ENCODE measurements around the gene ARHGAP26. TPM values are rescaled to one million over a fixed set of nuclear protein-coding genes. Genes with fewer than 3 reads are reported as not detected.

The ARHGAP26 gene
- total and polyA plus RNA-seq, 2 experiments from 2014 or later = 9.5 to 16.8 TPM

DNA sequence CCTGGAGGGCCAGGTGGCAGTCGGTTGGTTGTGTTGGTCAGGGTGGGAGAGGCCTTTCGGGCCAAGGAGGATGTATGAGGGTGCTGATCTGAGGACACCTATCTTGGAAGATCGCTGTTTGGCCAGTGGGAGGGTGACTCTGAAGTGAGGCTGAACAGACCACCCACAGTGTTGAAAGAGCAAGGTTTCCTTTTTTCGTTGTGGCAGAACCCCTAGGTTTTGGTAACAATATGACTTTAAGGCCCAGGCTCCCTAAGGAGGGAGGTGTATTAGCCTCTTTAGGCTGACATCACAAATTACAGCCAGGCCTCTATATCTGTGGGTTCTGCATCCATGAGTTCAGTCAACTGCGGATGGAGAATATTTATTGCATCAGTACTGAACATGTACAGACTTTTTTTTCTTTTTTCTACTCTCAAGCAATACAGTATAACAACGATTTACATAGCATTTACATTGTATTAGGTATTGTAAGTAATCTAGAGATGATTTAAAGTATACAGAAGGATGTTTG, 86.1 kb downstream of the ARHGAP26 start (continued):
- TF ChIP-seq, protein P1, sequence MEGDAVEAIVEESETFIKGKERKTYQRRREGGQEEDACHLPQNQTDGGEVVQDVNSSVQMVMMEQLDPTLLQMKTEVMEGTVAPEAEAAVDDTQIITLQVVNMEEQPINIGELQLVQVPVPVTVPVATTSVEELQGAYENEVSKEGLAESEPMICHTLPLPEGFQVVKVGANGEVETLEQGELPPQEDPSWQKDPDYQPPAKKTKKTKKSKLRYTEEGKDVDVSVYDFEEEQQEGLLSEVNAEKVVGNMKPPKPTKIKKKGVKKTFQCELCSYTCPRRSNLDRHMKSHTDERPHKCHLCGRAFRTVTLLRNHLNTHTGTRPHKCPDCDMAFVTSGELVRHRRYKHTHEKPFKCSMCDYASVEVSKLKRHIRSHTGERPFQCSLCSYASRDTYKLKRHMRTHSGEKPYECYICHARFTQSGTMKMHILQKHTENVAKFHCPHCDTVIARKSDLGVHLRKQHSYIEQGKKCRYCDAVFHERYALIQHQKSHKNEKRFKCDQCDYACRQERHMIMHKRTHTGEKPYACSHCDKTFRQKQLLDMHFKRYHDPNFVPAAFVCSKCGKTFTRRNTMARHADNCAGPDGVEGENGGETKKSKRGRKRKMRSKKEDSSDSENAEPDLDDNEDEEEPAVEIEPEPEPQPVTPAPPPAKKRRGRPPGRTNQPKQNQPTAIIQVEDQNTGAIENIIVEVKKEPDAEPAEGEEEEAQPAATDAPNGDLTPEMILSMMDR (conservative IDR thresholded peaks at IDR 0.05; ENCODE audit: low read depth in 2 of 2) = no peak
- TF ChIP-seq ZNF114 (CRISPR knock-in tag; IDR thresholded peaks at IDR 0.05) = no peak
- TF ChIP-seq STAT1 (IDR thresholded peaks at IDR 0.05; ENCODE audit: unreplicated experiment) = no peak

DNA sequence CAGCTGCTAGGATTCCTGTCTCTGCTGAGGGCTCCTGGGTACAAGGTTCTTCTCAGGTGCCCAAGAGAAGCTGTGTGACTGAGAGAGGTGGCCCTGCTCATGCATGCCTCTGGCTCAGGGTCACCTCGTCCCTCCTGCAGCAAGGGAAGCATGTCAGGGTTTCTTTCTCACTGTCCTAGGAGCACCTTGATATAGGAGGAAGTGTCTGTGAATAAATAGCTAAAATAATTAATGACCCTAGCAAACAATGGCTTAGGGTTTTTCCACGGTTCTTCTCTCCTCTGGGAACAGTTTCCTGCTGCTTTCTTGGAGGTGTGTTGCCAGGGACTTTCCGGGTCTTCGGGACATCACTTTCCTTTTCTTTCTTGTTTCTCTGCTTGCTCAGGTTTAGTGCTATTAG, 87.2 kb downstream of the ARHGAP26 start:
- 0 out of 2 replicates have a peak overlapping the region, but pooled peaks have one; percentile 32 for H3K27ac ChIP-seq (ENCODE audit: low read depth)
- H2AFZ ChIP-seq = no peak overlapping the region
- H3K36me3 ChIP-seq (ENCODE audit: insufficient read depth) = no peaks in the 10 kb centered on the region
- peaks cover 24% of the 10 kb centered on the region for H3K4me1 ChIP-seq (ENCODE audit: insufficient read depth)
- Mint-ChIP-seq H3K27ac (no peak overlapping the region), H3K27me3 (ENCODE audit: insufficient read depth, low read depth, poor library complexity) (peaks cover 6% of the 10 kb centered on the region), H3K9me3 (no peaks in the 10 kb centered on the region), H3K4me3 (no peak overlapping the region), H3K36me3 (ENCODE audit: low read depth) (no peaks in the 10 kb centered on the region), H3K4me1 (peaks cover 42% of the 10 kb centered on the region)
- no peaks in the 10 kb centered on the region for H3K27me3 ChIP-seq (ENCODE audit: insufficient read depth)
- H3K9me2 ChIP-seq (ENCODE audit: insufficient read depth) = peaks cover 5% of the 10 kb centered on the region
- ATAC-seq (peak; percentile 28; the same call in 2 of the 3 replicates), DNase-seq (ENCODE audit: low spot score) (no peak)
- no peak overlapping the region for H3K4me3 ChIP-seq
- 0 out of 2 replicates have a peak, but pooled peaks cover 4% of the 10 kb centered on the region for H3F3A ChIP-seq (replicated peaks; ENCODE audit: low read depth)
- peaks cover 55% of the 10 kb centered on the region for H3K79me2 ChIP-seq (replicated peaks; ENCODE audit: insufficient read depth)
- no peaks in the 10 kb centered on the region for H4K20me1 ChIP-seq (replicated peaks; ENCODE audit: insufficient read depth)
- peak overlapping the region; percentile 57 for H3K4me2 ChIP-seq
- TF ChIP-seq, protein P2, sequence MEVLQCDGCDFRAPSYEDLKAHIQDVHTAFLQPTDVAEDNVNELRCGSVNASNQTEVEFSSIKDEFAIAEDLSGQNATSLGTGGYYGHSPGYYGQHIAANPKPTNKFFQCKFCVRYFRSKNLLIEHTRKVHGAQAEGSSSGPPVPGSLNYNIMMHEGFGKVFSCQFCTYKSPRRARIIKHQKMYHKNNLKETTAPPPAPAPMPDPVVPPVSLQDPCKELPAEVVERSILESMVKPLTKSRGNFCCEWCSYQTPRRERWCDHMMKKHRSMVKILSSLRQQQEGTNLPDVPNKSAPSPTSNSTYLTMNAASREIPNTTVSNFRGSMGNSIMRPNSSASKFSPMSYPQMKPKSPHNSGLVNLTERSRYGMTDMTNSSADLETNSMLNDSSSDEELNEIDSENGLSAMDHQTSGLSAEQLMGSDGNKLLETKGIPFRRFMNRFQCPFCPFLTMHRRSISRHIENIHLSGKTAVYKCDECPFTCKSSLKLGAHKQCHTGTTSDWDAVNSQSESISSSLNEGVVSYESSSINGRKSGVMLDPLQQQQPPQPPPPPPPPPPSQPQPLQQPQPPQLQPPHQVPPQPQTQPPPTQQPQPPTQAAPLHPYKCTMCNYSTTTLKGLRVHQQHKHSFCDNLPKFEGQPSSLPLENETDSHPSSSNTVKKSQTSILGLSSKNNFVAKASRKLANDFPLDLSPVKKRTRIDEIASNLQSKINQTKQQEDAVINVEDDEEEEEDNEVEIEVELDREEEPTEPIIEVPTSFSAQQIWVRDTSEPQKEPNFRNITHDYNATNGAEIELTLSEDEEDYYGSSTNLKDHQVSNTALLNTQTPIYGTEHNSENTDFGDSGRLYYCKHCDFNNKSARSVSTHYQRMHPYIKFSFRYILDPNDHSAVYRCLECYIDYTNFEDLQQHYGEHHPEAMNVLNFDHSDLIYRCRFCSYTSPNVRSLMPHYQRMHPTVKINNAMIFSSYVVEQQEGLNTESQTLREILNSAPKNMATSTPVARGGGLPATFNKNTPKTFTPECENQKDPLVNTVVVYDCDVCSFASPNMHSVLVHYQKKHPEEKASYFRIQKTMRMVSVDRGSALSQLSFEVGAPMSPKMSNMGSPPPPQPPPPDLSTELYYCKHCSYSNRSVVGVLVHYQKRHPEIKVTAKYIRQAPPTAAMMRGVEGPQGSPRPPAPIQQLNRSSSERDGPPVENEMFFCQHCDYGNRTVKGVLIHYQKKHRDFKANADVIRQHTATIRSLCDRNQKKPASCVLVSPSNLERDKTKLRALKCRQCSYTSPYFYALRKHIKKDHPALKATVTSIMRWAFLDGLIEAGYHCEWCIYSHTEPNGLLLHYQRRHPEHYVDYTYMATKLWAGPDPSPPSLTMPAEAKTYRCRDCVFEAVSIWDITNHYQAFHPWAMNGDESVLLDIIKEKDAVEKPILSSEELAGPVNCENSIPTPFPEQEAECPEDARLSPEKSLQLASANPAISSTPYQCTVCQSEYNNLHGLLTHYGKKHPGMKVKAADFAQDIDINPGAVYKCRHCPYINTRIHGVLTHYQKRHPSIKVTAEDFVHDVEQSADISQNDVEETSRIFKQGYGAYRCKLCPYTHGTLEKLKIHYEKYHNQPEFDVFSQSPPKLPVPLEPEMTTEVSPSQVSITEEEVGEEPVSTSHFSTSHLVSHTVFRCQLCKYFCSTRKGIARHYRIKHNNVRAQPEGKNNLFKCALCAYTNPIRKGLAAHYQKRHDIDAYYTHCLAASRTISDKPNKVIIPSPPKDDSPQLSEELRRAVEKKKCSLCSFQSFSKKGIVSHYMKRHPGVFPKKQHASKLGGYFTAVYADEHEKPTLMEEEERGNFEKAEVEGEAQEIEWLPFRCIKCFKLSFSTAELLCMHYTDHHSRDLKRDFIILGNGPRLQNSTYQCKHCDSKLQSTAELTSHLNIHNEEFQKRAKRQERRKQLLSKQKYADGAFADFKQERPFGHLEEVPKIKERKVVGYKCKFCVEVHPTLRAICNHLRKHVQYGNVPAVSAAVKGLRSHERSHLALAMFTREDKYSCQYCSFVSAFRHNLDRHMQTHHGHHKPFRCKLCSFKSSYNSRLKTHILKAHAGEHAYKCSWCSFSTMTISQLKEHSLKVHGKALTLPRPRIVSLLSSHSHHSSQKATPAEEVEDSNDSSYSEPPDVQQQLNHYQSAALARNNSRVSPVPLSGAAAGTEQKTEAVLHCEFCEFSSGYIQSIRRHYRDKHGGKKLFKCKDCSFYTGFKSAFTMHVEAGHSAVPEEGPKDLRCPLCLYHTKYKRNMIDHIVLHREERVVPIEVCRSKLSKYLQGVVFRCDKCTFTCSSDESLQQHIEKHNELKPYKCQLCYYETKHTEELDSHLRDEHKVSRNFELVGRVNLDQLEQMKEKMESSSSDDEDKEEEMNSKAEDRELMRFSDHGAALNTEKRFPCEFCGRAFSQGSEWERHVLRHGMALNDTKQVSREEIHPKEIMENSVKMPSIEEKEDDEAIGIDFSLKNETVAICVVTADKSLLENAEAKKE (CRISPR knock-in tag; IDR thresholded peaks at IDR 0.05) = no peak
- TF ChIP-seq POLR2AphosphoS5 (IDR thresholded peaks at IDR 0.05; ENCODE audit: low read depth) = no peak
- TF ChIP-seq NANOG (IDR thresholded peaks at IDR 0.05; ENCODE audit: borderline replicate concordance) = no peak
- TF ChIP-seq, protein P3, sequence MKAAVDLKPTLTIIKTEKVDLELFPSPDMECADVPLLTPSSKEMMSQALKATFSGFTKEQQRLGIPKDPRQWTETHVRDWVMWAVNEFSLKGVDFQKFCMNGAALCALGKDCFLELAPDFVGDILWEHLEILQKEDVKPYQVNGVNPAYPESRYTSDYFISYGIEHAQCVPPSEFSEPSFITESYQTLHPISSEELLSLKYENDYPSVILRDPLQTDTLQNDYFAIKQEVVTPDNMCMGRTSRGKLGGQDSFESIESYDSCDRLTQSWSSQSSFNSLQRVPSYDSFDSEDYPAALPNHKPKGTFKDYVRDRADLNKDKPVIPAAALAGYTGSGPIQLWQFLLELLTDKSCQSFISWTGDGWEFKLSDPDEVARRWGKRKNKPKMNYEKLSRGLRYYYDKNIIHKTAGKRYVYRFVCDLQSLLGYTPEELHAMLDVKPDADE (IDR thresholded peaks at IDR 0.05) = no peak
- TF ChIP-seq CREB1 (CRISPR knock-in tag; IDR thresholded peaks at IDR 0.05; ENCODE audit: low read depth) = no peak
- TF ChIP-seq EZH2 (IDR thresholded peaks at IDR 0.05; ENCODE audit: low read depth, unreplicated experiment) = no peak
- no peak for TF ChIP-seq EZH2phosphoT487 (IDR thresholded peaks at IDR 0.05; ENCODE audit: unreplicated experiment)
- TF ChIP-seq ZNF331 (CRISPR knock-in tag; IDR thresholded peaks at IDR 0.05; ENCODE audit: low read depth) = no peak
- TF ChIP-seq, protein P1 (conservative IDR thresholded peaks at IDR 0.05; ENCODE audit: low read depth in 2 of 2) = no peak
- TF ChIP-seq JUNB (IDR thresholded peaks at IDR 0.05; ENCODE audit: unreplicated experiment) = no peak
- TF ChIP-seq ZNF114 (CRISPR knock-in tag; IDR thresholded peaks at IDR 0.05) = no peak

Data from GM23338 (cell line).